Measurements from ENCODE around the gene CDHR2.

Gene CDHR2

DNA sequence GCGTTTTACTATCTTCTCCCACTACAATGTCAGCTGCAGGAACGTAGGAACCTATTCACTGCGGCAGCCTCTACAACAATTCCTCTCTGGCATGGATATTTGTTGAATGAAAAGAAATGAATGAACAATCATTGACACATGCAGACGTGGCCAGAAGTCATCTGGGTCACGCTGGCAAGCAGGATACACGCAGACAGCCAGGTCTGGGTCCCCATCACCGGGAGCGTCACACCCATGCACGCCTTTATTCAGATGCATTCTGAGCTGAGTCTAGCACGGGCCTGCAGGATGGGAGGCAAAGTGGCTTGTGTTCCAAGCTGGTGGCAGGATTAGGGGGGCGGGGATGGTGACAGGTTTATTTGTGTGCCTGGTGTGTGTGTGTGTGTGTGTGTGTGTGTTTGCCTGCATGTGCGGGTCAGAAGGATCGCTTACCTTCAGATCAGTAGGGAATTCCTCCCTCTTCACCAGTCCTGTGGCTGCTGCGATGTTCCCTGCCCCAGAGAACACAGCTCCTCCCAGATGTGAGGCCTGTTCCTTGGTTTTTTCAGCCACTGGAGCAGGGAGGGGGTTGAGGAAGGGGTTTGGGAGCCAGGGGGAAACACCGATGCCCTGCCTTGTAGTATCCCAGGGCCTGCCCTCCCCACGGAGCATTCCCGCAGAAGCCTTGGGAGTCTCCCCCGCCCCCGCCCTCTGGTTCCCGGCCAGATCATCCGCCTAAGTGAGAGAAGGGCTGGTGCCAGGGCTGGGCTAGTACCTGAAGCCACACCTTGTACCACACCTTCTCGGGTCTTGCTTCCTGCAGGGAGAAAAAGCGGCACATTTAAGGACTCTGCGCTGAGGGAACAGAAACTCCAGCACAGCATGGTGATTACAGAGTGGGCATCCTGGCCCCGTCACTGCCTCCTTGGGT lies 77.1 kb downstream of the CDHR2 start:
- DNase-seq: no peak

DNA sequence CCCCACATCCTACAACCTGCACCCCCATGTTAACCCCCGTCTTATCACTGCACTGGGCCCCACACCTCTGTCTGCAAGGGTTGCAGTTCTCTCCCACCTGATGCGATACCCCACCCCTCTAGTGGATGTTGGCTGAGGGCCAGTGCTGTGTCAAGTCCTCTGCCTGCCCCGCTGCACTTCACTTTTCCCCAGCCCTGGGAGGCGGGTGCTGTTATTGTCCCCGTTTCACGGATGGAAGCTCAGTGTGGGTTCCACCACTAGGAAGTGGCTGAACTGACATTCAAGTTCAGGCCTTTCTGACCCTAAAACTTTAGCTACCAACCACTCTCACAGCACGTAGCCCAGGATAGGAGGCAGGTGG lies 77.7 kb downstream of the CDHR2 start:
- DNase-seq: no peak

DNA sequence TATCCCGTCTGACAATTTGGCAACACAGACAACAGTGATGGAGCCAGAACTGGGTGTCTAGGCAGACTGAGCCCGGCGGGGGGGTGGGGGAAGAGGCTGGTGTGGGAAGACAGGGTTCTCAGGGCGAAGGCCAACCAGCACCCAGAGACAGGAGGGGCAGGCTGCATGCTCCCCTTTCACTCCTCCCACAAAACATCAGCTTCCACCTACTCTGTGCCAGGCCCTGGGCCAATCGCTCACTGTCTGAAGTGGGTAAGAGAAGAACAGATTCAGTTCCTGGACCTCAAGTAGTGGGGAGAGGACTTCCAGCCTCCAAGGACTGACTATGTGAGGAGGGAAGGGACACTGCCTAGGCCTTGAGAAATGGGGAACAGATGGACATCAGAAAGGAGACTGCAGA lies 78.4 kb downstream of the CDHR2 start:
- no peak for DNase-seq

DNA sequence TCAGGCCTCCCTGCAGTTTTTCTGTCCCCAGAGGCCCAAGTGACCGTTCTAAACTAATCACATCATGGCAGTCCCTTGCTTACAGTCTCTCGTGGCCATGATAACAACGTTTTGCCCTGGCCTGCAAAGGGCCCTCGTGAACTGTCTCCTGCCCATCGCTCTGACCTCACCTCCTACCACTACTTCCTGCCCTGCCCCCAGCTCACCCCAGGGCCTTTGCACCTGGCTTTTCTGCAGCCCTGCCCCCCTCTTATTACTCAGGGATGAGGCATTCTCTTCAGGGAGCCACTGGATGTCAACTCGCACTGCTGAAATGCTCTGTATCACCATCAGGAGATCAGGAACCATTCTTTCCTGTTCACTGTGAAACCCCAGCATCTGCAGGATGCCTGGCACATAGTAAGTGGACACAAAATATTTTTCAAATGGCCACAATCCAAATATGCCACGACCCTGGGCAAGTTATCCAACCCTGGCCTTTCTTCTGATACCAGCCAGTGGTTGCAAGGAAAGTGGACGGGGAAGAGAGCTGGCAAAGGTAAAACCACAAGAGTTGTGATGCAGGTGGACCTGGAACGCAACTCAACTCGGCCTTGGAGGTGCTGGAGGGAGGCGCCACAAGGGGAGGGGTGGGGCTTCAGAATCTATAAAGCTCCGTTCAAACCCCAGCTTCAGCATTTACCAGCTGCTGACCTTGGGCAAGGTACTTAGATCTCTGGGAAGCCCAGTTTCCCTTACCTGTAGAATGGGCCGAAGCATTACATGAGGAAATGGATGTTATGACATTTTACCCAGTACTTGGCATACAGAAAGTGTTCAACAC lies 79.5 kb downstream of the CDHR2 start:
- DNase-seq: no peak

DNA sequence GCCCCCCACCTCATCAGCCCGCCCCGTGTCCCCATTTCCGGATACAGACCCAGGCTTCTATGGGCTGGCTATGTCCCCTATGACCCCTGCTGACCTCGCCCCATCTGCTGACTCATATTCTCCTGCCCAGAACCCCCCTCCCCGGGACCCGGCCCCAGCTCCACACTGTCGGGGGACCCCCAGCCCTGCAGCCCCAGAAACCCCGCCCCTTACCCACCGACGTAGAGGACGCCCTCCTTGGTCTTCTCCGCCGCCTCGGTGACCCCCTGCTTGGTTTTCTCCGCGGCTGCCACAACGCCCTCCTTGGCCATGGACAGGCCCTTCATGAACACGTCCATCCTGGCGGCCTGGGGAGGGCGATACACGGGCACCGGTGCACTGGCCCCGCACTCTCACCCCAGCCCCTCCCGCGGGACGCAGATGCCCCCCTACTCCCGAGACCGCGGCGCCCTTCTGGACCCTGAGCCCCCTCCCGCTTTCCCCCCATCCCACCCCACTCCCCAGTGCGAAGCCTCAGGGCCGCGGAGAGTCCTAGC lies 80.2 kb downstream of the CDHR2 start:
- no peak for DNase-seq

DNA sequence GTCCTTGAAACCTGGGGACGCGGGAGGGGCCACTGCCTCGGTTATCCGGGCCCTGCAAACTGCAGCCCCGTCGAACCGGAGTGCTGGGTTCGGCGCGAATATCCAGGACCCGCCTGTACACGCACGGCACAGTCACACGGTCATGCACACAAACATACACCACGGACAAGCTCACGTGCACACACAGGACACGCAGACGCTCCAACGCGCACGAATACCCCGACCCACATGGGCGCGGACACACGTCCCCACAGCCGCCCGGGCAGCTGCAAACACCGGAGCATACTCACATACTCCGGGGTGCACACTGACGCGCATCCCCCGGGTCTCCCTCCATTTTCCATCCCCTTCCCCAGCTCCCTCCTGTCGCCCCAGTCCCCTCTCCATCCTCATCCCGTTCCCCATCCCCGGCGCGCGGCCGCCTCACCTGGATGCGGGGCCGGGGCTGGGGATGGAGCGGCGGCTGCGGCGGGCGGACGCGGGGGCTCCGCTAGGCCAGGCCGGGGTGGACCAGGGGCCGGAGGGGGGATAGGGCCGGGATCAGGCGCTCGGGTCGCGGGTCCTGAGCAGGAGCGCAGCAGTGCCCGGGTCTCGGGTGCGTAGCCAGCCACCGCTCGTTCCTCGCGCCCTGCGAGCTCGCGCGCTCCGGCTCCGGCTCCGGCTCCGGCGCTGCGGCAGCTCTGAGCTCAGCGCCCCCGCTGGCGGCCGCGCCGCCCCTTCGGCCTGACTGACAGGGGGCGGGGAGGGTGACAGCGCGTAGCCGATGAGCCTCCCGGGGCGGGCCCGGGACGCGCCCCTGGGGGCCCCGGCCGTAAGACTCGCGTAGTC lies 80.9 kb downstream of the CDHR2 start, which contains the start of the genes EIF4E1B and SNCB:
TSS of gene EIF4E1B (plus strand) at position 823 of the 828 bp plus-strand sequence. CDS start 12,113 bp downstream, outside the sequence.
TSS of gene SNCB (minus strand) at position 682 of the 828 bp plus-strand sequence. CDS start 880 bp downstream, outside the sequence.
- DNase-seq: peak; percentile 48

DNA sequence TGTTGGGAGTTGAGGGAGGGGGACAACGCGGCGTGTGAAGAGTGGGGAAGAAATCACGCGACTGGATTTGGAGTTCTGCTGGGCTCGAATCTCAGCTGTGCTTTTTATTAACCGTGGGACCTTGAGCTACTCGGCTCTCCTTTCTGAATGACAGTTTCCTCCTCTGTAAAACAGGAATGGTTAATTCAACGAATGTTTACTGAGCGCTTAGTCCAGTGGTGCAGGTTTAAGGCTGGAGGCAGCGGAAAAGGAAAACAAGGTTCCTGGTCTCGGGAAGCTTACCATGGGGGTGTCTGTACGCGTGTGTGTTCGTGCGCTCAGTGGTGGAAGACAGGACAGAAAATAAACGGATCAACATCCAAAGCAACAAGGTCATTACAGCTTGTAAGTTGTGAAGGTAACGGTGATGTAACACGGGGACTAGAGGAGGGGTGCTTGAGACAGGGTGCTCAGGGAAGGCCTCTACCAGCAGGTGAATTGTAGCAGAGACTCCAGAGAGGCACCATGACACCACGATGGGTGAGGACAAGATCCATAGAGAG lies 81.6 kb downstream of the CDHR2 start:
- DNase-seq: no peak

DNA sequence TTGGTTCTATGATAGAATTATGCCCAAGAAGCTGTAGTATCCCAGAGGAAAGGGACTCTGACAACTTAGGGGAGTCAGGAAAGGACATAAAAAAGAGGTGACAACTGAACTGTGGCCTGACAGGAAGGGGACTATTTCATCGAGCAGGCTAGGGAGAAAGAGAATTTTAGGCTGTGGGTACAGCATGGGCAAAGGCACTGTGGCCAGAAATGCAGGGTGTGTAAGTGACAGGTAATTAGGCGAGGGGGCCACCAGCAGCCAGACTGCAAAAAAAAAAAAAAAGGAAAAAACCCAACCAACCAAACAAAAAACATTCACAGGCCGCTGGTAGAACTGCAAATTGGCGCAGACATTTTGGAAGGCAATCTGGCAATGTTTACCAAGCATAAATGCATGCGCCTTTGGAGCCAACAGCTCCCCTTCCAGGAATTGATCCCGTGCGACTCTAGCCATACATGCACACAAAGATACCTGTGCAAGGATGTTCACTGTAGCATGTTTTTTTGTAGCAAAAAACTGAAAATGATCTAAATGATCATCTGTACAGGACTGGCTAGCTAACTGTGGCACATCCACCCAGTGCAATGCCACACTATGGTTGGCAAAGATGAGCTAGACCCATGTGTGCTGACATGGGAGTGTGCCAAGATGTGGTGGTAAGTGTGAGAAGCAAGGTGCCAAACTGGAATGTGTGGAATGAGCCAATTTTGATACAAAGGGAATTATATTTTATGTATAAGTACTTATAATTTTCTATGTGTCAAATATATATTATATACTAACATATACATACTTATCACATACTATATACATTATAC lies 82.5 kb downstream of the CDHR2 start:
- no peak for DNase-seq

DNA sequence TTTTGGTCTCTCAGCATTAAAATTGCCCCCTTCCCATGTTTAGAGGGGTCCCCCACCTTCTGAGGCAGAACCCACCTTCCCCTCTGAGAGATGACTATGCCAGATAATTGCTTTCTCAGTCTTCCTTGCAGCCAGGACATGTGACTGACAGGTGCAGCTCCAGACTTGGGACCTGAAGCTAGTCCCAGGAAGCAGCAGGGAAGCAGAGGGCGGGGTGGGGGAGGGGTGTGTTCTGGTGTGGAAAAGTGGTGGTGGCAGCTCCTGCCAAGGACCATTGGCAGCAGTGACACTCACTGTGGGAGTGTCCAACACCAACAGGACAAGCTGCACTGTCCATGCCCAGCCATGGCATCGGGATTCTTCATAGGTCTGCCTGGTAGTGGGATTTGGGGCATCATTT lies 83.6 kb downstream of the CDHR2 start:
- DNase-seq: no peak

DNA sequence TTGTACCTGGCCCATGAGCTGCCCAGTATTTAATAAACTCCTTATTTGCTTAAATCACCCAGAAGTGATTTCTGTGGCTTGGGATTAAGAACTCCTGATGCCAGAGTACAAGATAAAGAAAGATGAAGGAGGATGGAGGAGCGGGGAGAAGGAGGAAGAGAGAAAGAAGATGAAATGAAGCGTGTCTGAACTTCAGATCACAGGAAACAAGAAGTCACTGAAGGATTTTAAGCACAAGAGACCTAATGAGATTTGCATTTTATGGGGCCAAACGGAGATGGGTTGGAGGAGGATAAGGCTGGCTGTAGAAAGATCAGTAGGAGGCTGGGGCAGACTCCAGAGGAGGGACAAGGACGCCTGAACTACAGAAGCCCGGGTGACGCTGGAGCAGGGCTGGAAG lies 84.5 kb downstream of the CDHR2 start:
- DNase-seq: no peak

DNA sequence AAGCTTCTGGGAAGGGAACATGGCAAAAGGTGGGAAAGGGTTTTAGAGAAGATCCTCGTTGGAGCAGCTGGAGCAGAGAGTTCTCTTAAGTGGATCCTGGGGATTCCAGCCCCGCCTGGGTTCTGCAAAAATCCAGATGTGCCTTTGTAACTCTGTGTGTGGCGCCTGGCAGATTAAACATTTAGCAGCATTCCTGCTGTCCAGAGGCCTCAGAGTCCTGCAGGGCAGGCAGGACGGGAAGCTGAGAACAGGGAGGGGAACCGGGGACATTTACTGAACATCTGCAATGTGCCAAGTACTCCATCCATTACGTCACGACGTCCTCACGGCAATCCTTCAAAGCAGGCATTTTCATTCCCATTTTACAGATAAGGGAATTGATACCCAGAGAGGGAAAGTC lies 87.3 kb downstream of the CDHR2 start:
- DNase-seq: no peak

DNA sequence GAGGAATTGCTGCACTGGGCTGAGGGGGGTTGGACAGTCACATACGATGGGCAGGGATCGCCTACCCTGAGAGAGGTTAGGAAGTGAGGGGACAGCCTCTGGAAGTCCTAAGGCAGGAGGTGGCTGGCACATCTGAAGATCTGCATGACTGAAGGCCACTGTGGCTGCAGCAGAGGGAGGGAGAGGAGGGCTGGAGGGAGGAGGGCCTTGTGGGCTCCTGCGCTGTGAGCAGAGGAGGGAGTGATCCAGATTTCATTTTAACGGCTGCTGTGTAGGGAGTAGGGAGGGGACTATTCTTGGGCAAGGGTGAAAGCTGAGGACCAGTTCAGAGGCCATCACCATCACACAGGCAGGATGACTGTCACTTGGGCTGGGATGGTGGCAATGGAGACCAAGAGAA lies 88.4 kb downstream of the CDHR2 start:
- DNase-seq: no peak

DNA sequence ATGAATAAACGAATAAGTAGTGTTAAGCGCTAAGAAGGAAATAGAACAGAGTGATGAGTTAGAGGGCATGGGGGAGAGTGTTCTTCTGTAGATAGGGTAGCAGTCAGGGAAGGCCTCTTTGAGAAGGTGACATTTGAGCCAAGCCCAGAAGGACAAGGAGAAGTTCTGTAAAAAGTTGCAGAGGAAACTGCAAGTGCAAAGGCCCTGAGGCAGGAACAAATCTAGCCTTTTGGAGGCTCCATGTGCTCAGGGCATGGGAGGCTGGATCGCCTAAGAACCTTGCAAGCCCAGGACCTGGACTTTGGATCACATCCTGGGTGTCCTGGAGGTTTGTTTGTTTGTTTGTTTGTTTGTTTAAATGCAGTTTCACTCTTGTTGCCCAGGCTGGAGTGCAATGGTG lies 89.3 kb downstream of the CDHR2 start:
- DNase-seq: no peak

DNA sequence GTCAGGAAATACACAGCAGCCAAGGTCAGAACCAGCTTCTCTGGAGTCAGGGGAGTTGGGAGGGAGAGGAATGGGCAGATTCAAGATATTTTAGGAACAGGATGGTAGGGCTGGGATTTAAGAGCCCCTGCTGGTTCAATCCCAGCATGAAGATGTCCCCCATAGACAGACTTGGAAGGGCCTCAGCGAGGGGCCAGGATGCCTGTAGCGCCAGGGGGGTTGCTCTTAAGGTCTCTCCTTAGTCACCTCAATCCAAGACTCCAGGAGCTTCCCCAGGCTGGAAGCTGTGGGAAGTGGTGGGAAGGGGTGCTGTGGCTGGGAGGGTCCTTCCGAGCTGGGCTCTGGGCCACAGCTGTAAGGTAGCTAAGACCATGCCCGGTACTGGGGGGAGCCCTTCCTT lies 90.1 kb downstream of the CDHR2 start:
- DNase-seq: no peak

DNA sequence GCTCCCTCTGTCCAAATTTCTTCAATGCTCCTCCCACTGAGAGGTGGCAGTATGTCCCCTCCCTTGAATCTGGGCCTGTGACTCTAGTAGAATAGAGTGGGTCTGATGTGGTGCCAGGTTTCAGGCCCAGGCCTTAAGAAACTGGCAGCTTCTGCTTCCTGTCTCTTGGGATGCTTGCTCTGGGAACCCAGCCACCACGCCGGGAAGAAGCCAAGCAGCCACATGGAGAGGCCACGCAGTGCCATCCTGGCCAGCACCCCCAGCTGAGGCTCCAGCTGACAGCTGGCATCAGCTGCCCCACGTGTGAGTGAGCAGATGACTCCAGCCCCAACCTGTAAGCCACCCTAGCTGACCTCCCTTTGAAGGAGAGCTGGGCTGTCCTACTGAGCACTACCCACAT lies 90.8 kb downstream of the CDHR2 start:
- no peak for DNase-seq

DNA sequence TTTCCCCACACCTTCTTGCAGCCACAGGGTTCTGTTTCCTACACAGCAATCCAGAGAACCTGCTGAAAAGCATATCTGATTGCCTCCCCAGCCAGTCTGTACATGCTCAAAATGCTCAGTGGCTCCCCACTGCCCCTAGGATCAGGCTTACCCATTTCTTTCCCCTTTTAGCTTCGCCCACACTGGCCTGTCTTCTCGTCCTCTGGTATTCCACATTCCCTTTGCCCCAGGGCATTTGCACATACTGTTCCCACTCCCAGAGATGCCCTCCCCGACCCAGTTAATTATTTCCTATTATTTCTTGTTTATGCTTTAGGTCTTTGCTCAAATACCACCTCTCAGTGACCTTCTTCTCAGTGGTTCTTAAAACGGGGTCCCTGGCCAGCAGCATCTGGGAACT lies 91.5 kb downstream of the CDHR2 start:
- no peak for DNase-seq

DNA sequence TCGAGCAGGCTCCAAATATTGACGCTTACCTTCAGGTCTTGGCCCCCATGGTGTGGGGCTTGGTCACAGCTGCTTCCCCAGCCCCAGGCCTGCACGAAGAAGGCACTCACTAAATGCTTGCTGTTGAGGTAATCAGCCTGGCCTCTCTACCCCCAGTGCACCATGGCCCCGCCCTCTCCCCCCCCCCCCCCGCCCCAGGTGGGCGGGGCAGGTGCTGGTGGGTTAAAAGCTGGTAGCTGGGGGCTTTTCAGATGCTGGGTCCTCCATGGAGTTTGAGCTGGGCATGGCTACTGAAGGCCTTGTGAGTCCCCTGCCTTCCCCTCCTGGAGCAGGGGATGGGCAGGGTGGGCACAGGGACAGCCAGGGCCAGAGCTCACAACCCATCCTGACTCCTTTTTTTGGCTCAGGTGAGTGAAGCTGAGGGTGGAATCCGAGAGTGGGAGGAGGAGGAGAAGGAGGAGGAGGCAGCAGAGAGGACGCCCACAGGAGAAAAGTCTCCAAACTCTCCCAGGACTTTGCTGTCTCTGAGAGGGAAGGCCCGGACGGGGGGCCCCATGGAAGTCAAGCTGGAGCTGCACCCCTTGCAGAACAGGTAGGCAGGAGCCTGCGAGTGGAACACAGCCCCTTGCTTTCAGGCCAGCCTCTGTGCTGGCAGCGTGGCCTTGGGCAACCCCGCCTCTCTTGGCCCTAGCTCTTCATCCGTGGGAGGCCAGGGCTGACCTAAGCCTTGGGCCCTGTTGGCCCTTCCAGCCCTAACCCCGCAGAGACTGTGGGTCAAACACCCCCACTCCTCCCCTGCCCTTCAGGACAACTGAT lies 93.7 kb downstream of the CDHR2 start:
- no peak for DNase-seq

DNA sequence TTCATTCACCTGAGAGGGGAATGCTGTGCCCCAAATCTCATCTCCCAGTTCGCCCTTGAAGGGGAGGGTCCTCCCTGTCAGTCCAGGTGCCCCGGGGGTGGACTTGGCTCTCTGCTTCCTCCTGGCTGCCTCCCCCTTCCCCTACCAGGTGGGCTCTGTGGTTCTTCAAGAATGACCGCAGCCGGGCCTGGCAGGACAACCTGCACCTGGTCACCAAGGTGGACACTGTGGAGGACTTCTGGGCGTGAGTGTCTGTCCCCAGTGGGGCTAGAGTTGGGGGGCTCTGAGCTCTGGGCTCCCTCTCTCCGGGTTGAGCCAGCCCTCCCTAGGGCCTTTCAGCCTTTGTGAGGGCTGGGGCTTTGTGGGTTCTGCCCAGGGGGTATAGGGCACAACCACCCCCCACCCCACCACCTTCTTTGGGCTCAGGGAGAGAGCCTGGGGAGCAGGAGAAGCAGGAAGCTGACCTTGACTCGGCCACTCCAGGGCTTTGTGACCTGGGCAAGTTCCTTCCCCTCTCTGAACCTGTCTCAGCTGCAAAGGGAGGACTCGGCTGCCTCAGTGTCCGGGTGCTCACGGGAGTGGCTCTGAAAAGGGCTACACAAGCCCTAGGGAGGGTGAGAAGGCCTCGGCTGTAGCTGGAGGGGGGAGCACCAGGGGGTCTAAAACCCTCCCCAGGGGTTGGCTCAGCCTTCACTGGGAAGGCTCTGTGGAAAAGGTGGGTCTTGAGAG lies 94.5 kb downstream of the CDHR2 start:
- DNase-seq: no peak

DNA sequence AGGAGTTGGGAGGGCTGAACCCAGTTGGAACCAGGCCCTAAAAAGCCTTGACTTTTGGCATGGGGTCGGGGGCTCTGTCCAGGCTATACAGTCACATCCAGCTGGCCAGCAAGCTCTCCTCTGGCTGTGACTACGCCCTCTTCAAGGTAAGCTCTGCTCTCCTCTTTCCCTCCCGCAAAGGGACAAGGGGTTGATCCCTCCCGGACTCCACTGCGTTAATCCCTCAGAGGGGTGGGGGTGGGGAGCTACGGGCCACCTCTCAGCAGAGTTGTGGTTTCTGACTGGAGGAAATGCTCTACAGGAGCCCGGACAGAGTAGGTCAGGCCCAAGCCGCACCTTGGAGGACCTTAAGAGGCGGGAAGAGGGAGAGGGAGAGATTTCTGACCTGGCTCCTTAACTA lies 95.2 kb downstream of the CDHR2 start:
- no peak for DNase-seq
